ENCODE data around the gene GSG1L.

The GSG1L gene

DNA sequence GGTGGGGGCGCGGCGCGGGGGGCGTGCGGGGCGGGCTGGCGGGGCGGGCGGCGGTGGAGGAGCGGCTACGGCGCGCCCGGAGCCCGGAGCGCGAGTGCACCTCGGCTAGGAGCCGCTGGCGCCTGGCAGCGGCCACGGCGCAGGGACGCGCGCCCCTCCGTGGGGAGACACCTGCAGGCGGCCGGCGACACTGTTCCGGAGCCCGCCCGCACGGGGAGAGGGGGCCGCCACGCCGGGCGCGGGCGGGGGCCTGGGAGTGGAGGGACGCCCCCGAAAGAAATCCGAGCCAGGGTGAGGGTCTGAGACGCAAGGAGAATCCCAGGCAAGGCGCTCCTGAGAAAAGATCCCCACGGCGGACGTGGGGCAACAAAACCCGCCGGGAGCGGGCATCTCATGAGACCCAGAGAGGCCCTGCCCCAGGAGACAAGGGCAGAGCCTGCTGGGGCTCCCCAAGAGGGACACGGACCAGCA, at the start of gene GSG1L:
GSG1L (minus strand) TSS at position 124 of the 471 bp plus-strand sequence. CDS start 290 bp downstream, outside the sequence.
- DNase-seq: no peak

DNA sequence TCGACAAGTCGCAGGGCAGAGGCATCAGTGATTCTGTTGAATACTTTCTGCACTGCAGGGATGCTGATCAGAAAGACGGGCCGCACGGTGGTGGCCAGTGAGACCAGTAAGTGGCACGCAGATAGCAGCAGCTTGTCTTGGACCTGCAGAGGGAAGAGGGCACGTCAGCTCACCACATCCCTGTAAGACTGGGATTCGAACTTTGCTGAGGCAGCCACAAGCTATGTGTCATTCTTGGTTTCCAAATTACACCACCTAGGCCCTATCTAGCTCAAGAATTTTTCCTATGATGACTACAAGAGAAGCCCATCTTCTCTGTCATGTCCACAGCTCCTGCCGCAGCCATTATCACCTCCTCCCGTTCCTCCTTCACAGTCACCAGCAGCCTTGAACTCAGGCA, 49.4 kb upstream of the GSG1L start:
- DNase-seq: no peak

DNA sequence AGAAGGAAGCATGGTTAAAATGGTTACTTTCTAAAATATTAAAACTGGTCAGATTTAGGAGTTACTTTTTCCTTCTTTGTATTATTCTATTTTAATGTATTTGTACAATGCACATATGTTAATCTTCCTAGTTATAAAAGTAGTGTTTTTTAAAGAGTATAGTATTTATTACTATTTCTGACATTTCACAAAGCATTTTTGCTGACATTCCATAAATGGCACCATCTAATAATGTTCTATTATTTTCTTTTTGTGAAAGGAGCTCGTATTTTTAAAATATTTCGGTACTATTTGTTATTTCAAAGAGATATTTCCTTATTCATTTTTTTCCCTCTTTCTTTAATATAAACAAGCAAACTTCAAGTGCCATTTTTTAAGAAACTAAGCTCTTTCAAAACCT, 47.5 kb upstream of the GSG1L start:
- no peak for DNase-seq

DNA sequence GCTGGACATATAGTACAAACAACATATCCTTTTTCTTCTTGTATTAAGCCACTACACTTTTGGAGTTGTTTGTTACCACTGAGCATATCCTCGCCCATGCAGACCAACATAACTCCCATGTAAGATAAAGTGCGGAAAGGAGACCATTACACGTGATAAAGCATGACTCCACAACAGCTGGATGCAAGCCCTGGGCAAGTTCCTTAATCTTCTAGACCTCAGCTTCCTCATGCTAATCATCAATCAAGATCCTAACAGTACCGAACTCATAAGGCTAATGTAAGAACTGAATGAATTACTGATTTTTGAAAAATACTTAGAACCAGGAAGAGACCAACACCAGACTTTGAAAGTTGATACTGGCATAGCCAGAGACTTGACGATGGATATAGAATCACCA, 47.0 kb upstream of the GSG1L start:
- DNase-seq: no peak

DNA sequence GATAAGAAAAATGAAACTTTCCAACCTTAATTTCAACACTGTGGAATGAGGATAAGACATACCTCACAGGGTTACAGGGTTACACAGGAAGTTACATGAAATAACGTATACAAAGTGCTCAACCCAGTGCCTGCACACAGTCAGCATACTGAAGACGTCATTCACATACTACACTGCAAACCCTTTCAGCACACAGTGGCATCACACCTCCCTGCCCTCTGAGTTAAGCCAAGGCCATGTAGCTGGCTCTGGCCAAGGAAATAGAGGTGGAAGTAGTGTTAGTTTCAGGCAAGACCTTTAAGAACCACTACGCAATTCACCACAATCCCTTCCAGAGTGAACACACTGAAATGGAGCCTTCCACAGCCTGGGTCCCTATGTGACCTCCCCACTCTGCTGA, 46.6 kb upstream of the GSG1L start:
- no peak for DNase-seq

DNA sequence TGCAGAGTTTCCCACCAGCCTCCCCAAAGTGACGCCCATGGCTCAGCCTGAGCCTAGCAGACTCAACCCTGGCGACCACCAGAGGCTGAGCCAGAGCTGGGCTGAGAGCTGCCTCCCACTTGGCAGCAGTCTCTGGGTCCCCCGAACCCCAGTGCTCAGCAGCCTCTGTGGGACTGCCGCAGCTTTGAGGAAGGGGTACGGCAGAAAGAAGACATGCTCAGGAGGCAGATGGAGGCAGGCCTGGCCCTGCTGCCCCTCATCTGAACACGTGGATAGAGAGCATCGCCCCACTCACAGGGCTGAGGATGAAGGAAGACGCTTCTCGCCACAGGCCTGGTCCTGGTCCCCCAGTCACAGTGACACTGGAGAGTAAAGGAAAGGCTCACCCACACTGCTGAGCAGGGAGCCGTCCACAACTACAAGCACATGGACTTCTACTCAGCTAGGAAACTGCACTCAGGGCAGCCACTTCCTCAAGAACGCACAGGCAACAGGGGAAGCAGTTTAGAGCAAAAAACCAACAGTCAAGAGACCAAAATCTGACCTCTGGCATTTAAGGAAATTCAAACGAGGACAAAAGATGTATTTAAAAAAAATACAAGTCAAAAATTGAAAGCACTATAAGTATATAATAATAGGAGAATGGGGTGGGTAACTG, 45.2 kb upstream of the GSG1L start:
- no peak for DNase-seq

DNA sequence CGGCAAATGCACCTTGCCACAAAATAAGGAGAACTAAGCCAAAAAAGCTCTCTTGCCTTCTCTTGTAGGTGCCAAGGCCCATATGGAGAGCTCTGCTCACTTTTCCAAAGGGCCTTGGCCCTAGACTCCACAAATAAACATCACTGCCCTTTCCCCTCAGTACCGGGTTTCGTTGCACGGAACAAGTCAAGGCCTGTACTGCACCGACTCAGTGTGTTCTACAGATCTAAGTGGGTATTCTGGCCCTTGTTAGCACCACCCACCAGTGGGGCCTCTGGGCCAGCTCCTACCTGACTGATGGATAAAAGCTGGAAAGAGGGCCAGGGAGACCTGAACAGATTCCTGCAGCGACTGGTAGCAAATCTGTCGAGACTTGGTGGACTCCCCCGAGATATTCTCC, 43.7 kb upstream of the GSG1L start:
- no peak for DNase-seq

DNA sequence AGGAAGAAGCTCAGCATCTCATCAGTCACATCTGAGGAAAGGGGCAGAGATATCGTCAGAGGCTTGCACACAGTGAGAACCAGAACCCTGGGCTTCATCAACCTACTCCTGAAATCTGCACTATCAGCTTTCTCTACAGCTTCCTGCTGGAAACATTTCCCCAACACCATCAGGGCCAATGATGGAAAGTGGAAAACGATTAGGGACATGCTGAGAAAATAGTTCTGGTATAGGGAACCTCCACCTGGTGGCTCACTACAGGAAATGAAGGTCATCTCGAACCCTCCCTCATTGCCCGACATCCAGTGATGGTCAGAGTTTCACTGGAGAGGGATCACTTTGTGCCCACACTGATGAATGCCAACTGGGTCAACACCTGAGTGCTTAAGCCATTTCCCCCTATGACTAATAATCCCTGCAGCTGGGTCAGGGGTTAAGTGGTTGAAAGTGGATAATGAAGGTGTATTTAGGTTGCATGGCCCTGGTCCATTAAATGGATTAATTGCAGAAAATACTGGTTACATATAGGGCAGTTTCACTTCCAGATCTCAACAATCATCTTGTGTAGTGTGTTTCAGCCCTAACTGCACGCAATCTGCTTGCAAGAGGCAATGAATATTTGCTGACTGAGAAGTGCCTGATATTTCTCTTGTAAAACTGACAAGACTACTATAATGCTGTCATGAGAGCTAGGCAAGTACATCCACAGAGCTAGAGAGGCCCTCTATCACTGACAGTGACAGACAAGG, 43.1 kb upstream of the GSG1L start:
- no peak for DNase-seq

DNA sequence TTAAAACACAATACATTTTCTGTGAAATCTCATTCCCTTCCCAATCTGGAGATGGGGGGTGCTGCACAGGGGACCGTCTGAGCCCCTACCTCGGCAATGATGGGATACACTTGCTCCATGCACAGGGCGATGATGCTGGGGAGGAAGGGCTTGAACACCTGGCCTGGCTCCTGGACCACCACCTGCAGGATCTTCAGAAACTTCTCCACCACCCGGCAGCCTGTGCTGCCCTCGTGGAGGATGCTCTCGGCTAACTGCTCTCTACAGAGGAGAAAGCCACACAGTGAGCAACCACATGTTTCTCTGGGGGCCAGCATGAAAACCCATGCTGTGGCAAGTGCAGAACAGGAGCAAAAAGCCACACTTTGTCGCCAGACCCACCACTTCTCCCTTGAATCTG, 42.4 kb upstream of the GSG1L start:
- DNase-seq: no peak

DNA sequence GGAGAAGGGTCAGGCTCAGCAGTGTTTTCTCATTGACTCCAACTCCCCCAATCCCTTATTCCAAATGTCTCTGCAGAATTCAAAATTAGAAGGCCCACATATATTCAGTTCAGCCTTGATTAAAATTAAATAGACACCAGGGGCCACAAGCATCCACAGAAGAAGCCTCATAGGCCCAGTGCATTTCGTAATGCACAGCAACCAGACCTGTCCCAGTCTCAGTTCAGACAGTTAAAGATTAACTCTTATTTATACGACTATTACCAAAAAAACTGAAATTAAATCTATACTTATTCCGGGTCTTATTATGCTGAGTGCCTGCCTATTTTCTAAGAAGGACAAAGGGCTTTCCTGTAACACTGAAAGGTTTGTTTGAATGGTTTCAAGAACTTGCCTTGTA, 41.8 kb upstream of the GSG1L start:
- DNase-seq: no peak

DNA sequence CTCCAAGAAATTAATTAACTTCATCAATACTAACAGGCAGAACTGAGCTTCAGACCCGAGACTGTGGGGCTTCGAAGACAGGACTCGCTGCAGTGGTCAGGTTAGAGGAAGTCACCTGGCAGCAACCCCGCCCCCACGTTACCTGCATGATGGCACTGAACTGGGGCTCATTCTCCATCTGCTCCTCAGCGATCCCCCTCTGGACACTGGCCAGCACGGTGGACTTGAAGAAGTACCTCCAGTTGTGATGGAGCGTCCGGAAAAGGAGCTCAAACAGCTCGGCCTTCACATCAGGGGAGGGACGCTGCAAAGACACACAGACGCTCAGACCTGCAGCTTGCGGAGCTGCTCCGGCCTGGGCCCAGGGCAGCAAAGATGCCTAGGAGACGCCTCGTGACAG, 40.9 kb upstream of the GSG1L start:
- DNase-seq: no peak

DNA sequence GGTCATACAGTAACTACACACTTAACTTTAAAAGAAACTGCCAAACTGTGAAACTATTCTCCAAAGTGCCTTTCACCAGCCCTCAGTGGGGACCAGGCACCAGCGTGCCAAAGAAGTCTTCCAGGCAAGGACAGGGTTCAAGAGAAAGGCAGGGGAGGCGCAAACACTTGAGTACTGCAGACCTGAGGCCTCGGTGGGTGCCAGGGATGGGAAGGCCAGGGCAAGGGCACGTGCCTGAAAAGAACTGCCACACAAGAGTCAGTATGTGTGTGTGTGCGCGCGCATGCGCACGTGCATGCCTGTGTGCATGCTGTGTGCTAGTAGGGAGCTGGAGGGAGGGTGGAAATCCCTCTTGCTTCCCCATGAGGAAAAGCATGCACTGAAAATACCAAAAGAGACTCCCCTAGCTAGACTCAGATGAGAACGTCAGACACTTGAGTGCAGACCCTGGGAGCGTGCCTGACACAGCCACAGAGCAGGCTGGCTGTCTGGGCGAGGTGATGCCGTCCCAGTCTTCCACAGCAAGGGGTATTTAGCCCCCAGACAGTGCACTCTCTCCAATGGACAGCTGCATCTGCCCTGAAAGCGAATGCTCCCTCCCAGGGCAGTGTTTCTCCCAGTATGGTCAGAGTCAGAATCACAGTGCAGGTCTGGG, 40.1 kb upstream of the GSG1L start:
- DNase-seq: no peak

DNA sequence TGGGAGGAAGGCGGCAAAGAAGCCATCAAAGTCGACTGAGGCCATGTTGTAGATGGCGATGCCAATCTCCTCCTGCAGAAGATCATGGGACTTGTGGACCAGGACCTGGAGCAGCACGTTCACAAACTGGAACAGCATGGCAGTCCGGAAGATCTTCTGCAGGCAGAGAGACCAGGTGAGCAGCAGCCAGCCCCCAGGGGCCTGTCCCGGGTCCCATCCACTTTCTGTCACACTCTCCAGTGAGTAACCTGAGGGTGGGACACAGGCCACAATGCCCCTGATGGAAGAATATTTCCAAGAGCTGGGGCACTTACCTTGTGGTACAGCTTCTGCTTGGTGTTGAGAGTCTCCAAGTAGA, 38.0 kb upstream of the GSG1L start:
- DNase-seq: no peak

DNA sequence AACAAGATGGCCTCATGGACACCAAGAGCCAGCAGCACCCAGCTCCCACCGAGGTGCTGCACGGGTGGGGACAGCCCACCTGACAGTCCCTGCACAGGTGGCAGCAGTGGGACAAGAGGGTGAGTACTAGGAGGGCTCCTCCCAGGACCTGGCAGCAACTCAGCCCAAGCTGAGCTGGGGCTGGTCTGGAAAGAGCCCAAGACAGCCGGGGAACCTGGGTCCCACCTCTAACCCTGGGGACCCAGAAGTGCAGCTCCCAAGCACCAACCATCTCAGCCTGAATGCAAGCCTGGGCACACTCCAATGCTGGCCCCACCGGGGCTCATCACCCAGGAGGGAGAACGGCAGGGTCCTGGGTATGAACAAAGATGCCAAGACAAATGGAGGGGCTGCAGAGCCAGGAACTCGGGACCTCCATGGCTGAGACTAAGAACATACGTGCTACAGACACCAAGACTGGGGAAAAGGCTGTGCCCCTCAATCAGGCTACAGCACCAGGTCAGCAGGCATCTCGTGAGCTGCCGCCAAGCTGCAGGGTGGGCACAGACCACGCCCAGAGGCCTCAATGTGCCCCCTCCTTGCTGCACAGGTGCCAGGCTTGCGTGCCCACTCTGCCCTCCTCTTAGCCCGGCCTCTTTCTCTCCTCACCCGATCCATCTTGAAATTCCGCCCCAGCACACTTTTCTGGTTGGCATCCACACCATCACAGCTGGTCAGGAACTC, 37.5 kb upstream of the GSG1L start:
- DNase-seq: no peak

DNA sequence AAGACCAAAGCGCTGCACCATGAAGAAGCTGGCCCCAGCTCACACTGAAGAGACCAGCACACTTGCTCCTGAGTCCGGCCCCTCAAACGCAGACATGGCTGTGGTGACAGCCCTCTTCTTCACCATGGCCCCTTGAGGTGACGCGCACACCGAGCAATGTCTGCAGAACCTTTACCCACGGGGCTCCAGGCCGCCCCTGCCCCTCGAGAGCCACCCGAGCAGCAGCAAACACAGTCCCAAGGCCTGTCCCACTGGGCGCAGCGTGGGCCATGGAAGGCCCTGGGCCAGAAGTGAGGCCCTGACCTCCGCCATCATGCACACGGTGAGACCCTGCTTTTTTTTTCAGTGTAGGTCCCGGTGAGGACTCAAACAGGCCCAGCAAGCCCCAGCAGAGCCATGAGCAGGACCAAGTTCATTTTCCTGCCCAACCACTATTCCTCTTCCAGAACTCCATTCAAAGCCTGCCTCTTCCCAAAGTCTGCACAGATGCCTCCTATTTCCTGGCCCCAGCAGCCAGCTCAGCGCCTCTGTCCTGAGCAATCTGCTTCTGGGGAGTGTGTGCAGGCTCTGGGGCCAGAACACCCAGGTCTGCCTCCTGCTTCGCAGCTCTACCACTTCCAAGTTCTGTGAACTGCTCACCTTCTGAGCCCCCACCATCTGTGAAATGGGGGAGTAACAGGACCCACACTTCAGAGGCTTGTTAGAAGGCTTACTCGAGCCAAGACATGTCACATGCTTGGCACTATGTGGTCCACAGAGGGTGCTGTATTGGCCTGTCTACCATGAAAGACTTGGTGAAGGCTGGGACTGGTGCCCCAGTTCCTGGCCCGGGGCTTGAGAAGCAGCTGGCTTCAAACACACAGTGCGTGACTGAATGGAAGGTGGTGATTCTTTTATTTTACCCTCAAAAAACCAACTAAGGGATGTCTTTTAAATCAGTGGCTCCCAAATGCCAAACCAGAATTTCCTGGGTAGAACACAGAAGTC, 35.7 kb upstream of the GSG1L start:
- no peak for DNase-seq

DNA sequence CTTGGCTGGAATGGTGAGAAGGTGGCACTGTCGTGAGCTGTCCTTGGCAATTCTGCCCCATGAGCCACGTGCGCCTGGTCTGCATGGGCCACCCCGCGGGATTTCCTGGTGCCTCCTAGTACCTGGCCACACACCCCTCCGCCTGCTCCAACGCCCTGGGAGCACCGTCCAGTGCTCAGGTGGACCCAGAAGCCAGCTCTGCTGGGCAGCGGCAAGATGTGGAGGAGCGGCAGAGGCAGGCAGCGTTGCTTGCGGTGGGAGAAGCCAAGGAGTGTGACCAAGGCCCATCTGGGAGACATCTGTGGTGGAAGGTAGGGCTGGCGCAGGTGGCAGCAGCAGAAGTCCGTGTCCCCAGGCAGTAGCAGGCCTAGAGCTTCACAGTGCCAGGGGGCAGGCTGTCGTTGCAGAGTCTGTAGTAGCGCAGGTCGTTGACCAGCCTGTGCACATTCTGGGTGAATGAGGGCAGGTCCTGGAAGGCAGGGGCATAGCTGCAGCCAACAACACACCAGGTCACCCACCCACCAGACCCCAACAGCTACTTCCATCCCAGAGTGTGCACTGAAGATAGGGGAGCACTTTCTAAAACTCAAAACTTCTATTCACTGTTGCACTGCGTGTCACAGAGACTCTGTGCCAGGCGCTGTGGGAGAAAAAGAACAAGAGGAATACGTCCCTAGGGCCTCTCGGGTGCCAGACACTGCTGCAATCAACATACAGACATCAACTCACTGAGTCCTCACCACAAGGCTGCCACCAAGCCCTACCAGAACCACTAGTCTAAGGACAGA, 34.9 kb upstream of the GSG1L start:
- no peak for DNase-seq

DNA sequence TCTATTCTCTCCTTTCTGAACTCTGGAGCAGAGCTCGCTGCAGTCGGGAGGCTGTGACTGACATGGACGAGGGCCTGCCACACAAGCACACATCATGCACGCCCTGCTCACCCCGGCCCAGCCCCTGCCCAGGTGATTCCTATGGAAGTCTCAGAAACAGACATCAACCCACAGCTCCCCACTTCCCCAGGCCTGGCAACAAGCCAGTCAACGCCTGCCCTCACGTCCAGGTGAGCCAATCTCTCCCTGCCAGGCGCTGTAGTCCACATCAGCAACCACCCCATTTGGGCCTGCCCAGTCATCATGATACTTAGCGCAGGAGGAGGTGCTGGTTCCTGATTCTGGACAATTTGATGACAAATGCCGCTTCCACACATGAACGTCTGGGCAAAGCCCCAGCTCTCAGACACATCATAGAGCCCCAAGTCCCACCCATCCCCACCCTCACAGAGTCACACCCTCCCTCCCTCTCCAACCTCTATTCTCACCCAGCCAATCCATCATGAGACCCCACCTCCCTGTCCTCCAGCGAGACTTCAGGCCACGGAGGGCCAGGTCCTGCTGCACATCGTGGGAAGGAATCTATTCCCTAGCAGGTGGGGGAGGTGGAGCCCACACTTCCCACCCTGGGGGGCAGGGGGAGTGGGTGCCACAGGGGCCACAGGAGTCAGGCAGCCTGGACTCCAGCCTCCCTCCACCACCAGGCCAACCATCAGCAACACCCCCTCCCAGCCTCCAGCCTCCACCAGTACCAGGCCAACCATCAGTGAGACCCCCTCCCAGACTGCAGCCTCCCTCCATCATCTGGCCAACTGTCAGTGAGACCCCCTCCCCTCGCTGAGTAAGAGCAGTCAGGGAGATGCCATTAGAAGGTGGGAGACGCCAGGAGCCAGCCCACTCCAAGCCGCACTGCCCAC, 33.7 kb upstream of the GSG1L start:
- no peak for DNase-seq

DNA sequence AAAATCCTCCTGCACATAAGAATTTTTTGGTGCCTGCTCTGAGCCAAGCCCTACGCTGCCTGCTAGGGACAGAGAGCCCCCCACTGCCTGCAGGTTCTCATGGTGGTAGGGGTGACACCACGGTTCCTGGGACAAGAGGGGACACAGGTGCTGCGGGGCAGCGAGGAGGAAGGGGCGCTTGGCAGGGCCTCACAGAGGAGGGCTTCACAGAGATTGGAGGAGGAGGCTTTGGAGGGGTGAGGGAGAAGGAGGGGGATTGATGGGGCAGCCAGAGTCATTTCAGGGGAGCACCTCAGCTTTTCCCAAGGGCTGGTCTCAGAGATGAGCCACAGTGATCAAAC, 29.8 kb upstream of the GSG1L start:
- DNase-seq: no peak

DNA sequence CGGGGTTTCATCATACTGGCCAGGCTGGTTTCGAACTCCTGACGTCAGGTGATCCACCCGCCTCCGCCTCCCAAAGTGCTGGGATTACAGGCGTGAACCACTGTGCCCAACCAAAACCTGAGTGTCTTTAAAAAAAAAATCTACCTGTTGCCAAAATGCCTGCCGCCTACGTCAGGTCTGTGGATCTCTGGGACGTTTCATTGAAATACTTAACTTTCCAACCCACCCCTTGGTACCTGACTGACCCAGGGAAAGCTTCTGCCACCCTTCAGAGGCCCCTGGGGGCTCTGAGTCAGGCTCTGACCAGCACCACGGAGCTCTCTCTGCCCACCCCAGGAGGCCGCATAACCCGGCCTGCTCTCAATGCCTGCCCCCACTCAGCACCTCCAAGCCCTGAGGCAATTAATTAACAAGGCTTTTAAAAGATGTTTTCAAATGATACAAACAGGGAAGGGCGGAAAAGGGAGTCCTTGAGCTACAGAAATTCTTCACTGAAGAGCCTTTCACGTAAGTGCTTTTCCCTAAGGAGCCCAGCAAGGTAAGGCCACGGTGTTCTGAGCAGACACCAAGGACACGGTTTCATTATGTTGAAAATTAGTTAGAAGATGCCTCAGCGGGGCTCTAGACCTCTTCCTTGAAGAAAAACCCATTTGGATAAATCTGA, 29.3 kb upstream of the GSG1L start:
- DNase-seq: no peak

DNA sequence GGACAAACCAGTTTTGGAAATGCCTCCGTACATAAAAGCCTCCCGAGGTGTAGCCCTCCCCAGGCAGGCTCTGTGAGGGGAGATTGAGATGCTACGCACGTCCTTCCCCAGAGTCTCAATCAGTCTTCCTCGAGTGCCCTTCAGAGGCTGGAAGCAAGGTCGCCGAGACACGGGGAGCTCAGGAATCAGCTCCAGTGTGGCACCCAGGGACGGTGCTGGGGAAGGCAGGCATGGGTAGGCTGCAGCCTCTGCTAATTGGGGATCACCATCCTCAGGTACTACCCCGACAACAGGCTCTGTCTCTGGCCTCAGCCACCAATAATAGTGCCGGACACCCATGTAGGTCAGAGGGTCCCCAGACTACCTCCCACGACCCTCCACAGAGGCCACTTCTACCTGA, 28.1 kb upstream of the GSG1L start:
- no peak for DNase-seq

Data from activated CD4-positive, alpha-beta T cell treated with anti-CD3 and anti-CD28 coated beads for 1 hour (primary cell).